Measurements from ENCODE around the gene XPR1. TPM values are rescaled to one million over a fixed set of nuclear protein-coding genes. Genes with fewer than 3 reads are reported as not detected.

XPR1 gene
- total RNA-seq, 1 experiment from 2014 or later, result 7.0 TPM

- DNase-seq (ENCODE audit: low spot score), result no peak
Observed at GRCh38 chr1:180887841-180888240, 256.0 kb downstream of the XPR1 start.

- DNase-seq (ENCODE audit: low spot score), result no peak
Observed at GRCh38 chr1:180888870-180889269, 257.0 kb downstream of the XPR1 start.

GRCh38 chr1:180889325-180889724 is 257.5 kb downstream of the XPR1 start:
- DNase-seq (ENCODE audit: low spot score), result no peak

- no peak for DNase-seq (ENCODE audit: low spot score)
Observed at GRCh38 chr1:180892272-180892671, 260.4 kb downstream of the XPR1 start.

GRCh38 chr1:180892675-180893074 is 260.9 kb downstream of the XPR1 start:
- no peak for DNase-seq (ENCODE audit: low spot score)

GRCh38 chr1:180893614-180894013 is 261.8 kb downstream of the XPR1 start:
- DNase-seq (ENCODE audit: low spot score), result no peak

- no peak for DNase-seq (ENCODE audit: low spot score)
Observed at GRCh38 chr1:180896161-180896560, 264.3 kb downstream of the XPR1 start.

GRCh38 chr1:180898441-180899219 is 266.8 kb downstream of the XPR1 start:
- no peak for DNase-seq (ENCODE audit: low spot score)

GRCh38 chr1:180899262-180899661 is 267.4 kb downstream of the XPR1 start:
- no peak for DNase-seq (ENCODE audit: low spot score)

- DNase-seq (ENCODE audit: low spot score), result no peak
Observed at GRCh38 chr1:180901076-180901990, 269.5 kb downstream of the XPR1 start.

- no peak for DNase-seq (ENCODE audit: low spot score)
Observed at GRCh38 chr1:180902541-180902940, 270.7 kb downstream of the XPR1 start.

- no peak for DNase-seq (ENCODE audit: low spot score)
Observed at GRCh38 chr1:180905927-180906326, 274.1 kb downstream of the XPR1 start.

- DNase-seq (ENCODE audit: low spot score), result no peak
Observed at GRCh38 chr1:180906511-180906910, 274.7 kb downstream of the XPR1 start.

- DNase-seq (ENCODE audit: low spot score), result no peak
Observed at GRCh38 chr1:180907313-180908055, 275.7 kb downstream of the XPR1 start.

- no peak for DNase-seq (ENCODE audit: low spot score)
Observed at GRCh38 chr1:180908074-180908765, 276.4 kb downstream of the XPR1 start.

GRCh38 chr1:180909005-180909414 is 277.2 kb downstream of the XPR1 start:
- no peak for DNase-seq (ENCODE audit: low spot score)

GRCh38 chr1:180909462-180909976 is 277.7 kb downstream of the XPR1 start:
- DNase-seq (ENCODE audit: low spot score), result no peak

- DNase-seq (ENCODE audit: low spot score), result no peak
Observed at GRCh38 chr1:180911640-180912191, 279.9 kb downstream of the XPR1 start.

GRCh38 chr1:180912211-180912800 is 280.5 kb downstream of the XPR1 start:
- DNase-seq (ENCODE audit: low spot score), result no peak

Data from HT-29 (cell line).